ENCODE data around the gene NUBPL.
"Not testable (repeated sequence)": the region's sequence is repeated elsewhere in the genome, so short reads cannot be mapped to it uniquely, and the experiment has no call there.

- TF ChIP-seq CTCF, POLR2A (IDR thresholded peaks at IDR 0.05): not testable (repeated sequence)
Observed at GRCh38 chr14:31620898-31621297, 59.7 kb downstream of the NUBPL start.

Measured in lower leg skin (tissue), 3 donors.